Pulmonary artery endothelial cell (primary cell): ENCODE measurements around the gene CCDC70. TPM values are rescaled to one million over a fixed set of nuclear protein-coding genes. Genes with fewer than 3 reads are reported as not detected.
"Not testable (repeated sequence)": the region's sequence is repeated elsewhere in the genome, so short reads cannot be mapped to it uniquely, and the experiment has no call there.

ENCODE experiments used
- DNase-seq: peaks from one replicate; pipeline ENCODE4 v3.0.0-alpha.2; 2011; ENCODE audit warnings: low read depth, low spot score
- total RNA-seq: library from RNA; depleted of rRNA; stranded (reverse); fragments of >200 nt; gene quantifications from 2 replicates; pipeline ENCODE4 v1.2.3, GENCODE V29; 2014

Gene CCDC70
- 0.07 TPM in 1 of 2 replicates, not detected in the other for total RNA-seq

GRCh38 chr13:51861723-51862300 lies at the start of gene CCDC70:
Gene CCDC70, plus strand, starts transcription at chr13:51861969. Its CDS starts 3,443 bp downstream, at chr13:51865412.
- DNase-seq, result no peak

DNA sequence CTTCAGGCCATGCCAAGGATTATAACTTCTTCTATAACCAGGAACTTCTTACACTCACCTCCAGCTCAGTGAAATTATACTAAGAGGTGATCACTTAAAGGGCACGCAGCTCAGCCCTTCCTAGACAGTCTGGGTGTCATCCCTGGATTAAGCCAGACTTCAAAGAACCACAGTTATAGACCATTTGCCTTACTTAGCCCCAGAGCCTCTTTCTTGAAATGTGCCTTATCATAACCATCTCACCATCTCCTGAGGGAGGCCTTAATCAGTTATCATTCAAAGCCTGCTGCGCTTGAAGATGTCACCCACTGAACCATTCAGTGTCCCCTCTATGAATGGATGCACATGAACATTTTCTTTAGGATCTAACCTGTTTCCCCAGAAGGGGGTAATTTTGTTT lies 47.7 kb upstream of the CCDC70 start:
- no peak for DNase-seq

- no peak for DNase-seq
Measured at GRCh38 chr13:51814825-51815650, 46.7 kb upstream of the CCDC70 start.

DNA sequence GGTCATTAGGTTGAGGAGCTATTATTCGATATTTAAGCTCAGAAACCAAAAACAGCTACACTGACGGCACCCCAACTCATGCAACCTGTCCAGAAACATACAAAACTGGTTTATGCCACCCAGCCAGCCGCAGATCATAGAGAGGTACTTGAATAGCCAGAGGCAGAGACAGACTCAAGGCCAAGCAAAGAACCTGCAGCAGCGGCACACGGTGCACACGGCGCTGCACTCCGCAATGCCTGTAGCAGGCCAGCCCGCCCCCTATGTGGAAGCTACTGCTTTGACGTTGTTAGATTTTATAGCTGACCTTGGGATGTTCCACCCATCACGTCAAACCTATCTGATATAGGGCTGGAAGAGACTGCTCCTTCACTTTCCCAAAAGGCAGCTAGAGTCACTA lies 45.9 kb upstream of the CCDC70 start:
- DNase-seq, result no peak

DNA sequence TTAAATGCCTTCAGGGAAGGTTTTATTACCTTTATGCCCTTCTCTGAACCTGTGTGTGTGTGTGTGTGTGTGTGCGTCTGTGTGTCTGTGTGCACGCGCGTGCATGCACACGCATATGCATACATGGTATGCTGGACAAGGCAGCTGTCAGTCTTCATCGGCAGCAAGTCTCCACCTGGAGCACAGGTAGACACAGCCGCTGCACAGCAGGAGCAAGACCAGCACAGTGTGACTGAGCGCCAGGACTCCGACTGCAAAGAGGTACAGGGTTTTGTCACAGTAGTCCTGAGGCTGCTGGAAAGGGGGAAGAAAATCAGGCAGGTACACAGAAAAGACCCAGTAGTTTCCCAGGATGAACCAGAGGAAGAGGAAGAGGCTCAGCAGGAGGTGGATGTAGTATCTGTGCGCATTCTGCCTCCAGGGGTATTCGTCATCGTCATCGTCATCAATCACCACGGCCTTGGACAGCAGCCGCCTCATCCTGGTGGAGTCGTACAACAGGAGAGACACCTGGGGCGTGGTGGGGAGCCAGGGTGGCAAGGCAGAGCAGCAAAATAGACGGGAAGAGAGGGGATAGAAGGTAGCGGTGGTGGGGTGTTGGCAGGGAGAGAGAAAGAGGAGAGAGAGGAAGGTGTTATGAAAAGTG lies 45.0 kb upstream of the CCDC70 start:
- DNase-seq, result no peak

GRCh38 chr13:51817717-51818116 lies 44.1 kb upstream of the CCDC70 start:
- DNase-seq, result no peak

DNA sequence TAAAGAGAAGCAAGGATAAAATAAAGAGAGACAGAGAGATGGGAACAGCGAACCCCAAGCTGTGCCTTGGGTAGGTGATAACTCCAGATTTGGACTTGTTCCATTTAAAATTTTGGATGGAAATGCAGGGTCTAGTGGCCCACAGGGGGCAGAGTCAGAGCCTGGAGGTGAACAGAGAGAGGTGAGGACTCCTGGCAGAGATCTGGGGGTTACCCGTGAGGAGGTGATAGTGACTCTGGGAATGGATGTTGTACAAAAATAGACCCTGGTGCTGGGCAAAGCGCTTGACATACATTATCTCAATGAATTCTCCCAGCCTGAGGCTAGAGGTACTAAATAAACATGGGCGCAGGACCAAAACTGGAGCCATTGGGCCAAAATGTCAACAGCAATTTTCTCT lies 43.5 kb upstream of the CCDC70 start:
- no peak for DNase-seq

DNA sequence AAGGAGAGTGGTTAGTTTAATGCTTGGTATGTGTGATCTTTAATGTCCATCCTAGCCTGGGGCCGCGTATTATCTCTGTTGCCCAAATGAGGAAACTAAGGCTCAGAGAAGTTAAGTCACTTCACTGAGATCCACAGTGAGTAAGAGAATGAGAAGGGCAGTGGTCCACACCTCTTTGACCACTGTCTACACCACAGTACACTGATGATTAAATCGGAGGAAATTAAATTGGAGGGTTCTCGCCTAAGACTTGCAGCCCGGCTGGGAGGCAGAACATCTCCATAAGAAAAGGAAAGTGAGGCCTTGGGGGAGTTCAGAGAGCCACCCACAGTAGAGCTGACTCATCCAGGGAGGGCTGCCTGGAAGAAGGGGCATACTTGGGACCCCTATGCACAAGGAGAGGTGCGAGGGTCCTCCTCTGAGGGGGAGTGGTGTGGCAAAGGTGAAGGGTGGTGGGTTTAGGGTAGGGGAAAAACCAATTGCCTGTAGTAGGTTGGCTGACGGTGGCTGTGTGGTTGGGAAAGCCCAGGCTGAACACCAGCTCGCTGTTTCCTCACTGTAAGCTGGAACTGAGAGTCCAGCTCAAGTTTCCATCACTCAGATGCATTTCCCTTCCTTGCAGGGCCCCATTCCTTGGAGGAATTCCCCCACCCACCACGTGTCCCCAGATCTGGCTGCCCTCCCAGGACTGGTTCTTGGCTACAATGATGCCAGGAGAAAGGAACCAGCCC lies 42.8 kb upstream of the CCDC70 start:
- DNase-seq, result no peak

DNA sequence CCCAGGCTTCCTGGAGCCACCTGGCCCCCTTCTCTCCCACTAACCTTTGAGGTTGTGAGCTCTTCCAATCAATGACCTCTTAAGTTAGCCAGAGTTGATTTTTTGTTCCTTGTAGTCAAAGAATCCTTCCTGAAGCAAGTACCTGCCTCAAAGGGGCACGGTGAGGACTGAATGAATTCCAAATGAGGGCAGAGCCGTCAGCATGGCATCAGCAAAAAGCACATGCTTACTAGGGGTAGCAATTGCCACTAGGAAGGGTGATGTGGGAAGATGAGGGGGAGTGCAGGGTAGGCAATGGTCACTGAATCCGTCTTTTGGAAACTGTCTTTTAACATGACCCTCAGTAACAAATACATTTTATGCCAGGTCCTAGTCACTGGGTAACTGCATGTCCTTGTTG lies 42.2 kb upstream of the CCDC70 start:
- DNase-seq, result no peak

- no peak for DNase-seq
Measured at GRCh38 chr13:51820016-51820597, 41.7 kb upstream of the CCDC70 start.

- DNase-seq, result no peak
Measured at GRCh38 chr13:51821606-51822005, 40.2 kb upstream of the CCDC70 start.

- no peak for DNase-seq
Measured at GRCh38 chr13:51822106-51822815, 39.5 kb upstream of the CCDC70 start.

- DNase-seq, result no peak
Measured at GRCh38 chr13:51823359-51823758, 38.4 kb upstream of the CCDC70 start.

DNA sequence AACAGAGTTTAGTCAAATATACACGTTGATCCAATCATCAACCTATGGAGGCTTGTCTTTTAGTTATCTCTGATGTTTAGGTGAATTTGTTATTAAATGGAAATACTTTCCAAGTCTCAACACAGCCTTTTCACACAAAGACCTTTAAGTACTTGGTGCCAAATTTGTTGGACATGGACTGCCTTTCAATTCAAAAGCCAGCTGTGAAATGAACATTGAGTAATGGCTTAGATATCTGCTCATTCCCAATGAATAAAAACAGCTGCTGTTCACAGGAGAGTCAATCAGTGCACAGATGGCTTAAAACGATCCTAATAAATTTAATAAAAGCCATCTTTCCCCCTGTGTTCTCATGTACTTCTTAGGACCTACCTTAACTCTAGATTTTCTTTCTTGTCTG lies 37.9 kb upstream of the CCDC70 start:
- no peak for DNase-seq

GRCh38 chr13:51824712-51825111 lies 37.1 kb upstream of the CCDC70 start:
- DNase-seq, result not testable (repeated sequence)

- no peak for DNase-seq
Measured at GRCh38 chr13:51825165-51825592, 36.6 kb upstream of the CCDC70 start.

DNA sequence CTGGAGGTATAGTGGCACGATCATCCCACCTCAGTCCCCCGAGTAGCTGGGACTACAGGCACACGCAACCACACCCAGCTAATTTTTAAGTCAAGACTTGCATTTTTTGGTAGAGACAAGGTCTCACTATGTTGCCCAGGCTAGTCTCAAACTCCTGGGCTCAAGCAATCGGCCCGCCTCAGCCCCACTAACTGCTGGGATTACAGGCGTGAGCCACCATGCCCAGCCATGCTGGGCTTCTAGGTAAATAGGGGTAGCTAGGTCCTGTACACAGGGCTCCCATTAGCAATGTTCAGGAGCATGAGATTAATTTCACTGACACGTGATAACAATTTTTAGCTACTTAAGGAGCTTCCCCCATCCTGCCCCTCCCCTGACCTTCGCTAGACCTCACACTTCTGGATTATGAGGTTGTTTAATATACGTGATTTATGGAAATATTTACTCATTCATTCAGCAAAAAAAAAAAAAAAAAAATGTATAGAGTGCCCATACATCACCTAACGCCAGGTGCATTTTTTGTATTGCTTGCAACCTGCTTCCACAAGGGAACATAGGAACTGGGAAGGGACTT lies 36.0 kb upstream of the CCDC70 start:
- no peak for DNase-seq

- no peak for DNase-seq
Measured at GRCh38 chr13:51826606-51827005, 35.2 kb upstream of the CCDC70 start.

DNA sequence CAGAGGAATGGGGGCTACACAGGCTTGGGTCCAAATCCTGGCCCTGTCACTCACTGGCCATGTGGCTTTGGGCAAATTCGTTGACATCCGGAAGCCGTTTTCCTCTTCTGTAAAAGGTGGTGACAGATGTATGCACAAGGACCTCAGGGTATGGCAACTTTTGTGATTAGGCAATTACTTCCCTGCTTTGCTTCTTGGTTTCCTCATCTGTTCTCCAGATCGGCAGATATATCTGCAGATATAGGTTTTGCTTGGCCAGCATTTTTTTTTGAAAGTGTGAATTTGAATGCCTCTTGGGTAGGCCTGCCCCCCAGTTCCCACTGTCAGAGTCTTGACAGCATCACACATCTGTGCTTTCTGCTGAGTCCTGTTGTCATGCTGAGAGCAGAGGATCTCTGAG lies 34.5 kb upstream of the CCDC70 start:
- no peak for DNase-seq

GRCh38 chr13:51828730-51829567 lies 32.8 kb upstream of the CCDC70 start:
- DNase-seq, result no peak
